Left renal pelvis (tissue), 4 donors: ENCODE results near the gene MELTF. TPM values are rescaled to one million over a fixed set of nuclear protein-coding genes. Genes with fewer than 3 reads are reported as not detected.

ENCODE experiments used
- DNase-seq, 4 donors: peaks; one replicate each; pipeline ENCODE4 v3.0.0-alpha.2; 2013; ENCODE audit warnings: low read depth in 4 of 4, low spot score in 3 of 4
- polyA plus RNA-seq, 4 donors: library from polyadenylated mRNA; unstranded; fragments of 120-200 nt; gene quantifications; one replicate each; pipeline ENCODE4 v1.2.1, GENCODE V29; 2013; ENCODE audit not compliant: insufficient read length in 4 of 4

MELTF gene
- polyA plus RNA-seq, 4 donors = 1.9 to 5.5 (median 3.0) TPM

- DNase-seq = no peak
These were observed 59.7 kb downstream of the MELTF start for GRCh38 chr3:196969660-196970546.

- no peak for DNase-seq
These were observed 60.4 kb downstream of the MELTF start for GRCh38 chr3:196969134-196969659.

- DNase-seq = no peak
These were observed 61.1 kb downstream of the MELTF start, which contains the start of gene PIGZ for GRCh38 chr3:196968233-196969133. TSS of gene PIGZ (minus strand) at chr3:196968833. CDS start at chr3:196952031, 16,802 bp downstream.

- no peak for DNase-seq
These were observed 62.0 kb downstream of the MELTF start for GRCh38 chr3:196967412-196968232.

GRCh38 chr3:196966526-196967401 is 62.9 kb downstream of the MELTF start:
- DNase-seq = no peak

GRCh38 chr3:196965804-196966173 is 63.8 kb downstream of the MELTF start:
- no peak for DNase-seq

- DNase-seq = no peak
These were observed 64.4 kb downstream of the MELTF start for GRCh38 chr3:196965112-196965803.

DNA sequence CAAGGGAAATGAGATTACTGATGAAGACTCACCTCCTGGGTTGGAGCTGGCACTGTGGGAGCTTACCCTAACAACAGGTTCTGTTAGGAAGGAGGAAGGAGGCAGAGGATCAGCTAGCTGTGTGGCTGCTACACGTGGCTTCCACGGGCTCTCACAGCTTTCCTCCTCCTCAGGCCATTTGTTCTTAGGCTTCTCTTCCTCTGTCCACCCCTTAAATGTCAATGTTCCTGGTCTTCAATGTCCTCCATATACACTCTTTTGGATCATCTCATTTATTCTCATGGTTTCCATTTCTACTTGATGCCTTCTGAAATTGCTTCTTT is 66.0 kb downstream of the MELTF start:
- no peak for DNase-seq

DNA sequence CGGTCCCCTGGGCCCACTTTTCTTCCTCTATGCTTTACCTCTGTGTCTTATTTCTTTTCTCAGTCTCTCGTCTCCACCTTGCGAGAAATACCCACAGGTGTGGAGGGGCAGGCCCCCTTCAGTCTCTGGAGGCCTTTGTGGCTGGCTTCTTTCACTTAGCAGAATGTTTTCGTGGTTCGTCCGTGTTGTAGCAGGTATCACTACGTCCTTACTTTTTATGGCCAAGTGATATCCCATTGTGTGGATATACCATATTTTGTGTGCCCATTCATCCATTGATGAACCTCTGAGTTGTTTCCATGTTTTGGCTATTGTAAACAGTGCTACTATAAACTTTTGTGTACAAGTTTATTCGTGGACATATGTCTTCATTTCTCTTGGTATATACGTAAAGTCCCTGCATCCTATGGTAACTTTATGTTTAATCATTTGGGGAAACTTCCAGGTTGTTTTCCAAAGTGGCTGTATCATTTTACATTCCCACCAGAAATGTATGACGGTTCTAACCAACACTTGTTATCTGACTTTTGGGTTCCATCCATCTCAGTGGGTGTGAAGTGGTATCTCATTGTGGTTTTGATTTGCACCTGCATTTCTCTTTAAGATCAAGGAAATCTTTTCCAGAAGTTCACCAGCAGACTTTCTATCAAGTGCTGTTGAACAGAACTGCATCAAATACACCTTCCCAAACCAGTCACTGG is 66.5 kb downstream of the MELTF start:
- DNase-seq = no peak

DNA sequence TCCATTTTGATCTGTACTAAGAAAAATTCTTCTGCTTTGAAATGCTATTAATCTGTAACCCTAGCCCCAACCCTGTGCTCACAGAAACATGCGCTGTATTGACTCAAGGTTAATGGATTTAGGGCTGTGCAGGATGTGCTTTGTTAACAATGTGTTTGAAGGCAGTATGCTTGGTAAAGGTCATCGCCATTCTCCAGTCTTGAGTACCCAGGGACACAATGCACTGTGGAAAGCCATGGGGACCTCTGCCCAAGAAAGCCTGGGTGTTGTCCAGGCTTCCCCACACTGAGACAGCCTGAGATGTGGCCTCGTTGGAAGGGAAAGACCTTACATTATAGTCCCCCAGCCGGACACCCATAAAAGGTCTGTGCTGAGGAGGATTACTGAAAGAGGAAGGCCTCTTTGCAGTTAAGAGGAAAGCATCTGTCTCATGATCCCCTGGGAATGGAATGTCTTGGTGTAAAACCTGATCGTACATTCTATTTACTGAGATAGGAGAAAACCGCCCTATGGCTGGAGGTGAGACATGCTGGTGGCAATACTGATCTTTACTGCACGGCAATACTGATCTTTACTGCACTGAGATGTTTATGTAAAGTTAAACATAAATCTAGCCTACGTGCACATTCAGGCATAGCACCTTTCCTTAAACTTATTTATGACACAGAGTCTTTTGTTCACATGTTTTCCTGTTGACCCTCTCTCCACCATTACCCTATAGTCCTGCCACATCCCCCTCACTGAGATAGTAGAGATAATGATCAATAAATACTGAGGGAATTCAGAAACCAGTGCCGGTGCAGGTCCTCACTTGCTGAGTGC is 67.3 kb downstream of the MELTF start:
- no peak for DNase-seq

GRCh38 chr3:196954832-196955231 is 74.8 kb downstream of the MELTF start:
- no peak for DNase-seq

Other genes with a start within 250 kb of the MELTF start
- gene SENP5, start 161.9 kb downstream of the MELTF start, polyA plus RNA-seq = 10 to 100 TPM; 20.1 to 32.0 (median 20.9) TPM
- gene NCBP2, start 87.3 kb downstream of the MELTF start, polyA plus RNA-seq = 100 to 1,000 TPM in 3 of 4 donors, 10 to 100 TPM in 1; 68.7 to 113 (median 106) TPM
- gene PIGZ, start 61.0 kb downstream of the MELTF start, polyA plus RNA-seq = 1 to 10 TPM; 1.0 to 2.2 (median 1.8) TPM